Neuron (in vitro differentiated cells): ENCODE data around the gene RCC1.
"Not testable (repeated sequence)": the region's sequence is repeated elsewhere in the genome, so short reads cannot be mapped to it uniquely, and the experiment has no call there.

Experiments
- H2AFZ ChIP-seq: one replicate; pipeline ENCODE4 v1.6.1; 2013; ENCODE audit warnings: low read depth, mild to moderate bottlenecking, inconsistent platforms, low read length, moderate library complexity
- H3K27me3 ChIP-seq: one replicate; pipeline ENCODE4 v1.6.1; 2013; ENCODE audit warnings: low read length; ENCODE audit not compliant: insufficient read depth
- H3K36me3 ChIP-seq: one replicate; pipeline ENCODE4 v1.6.1; 2013; ENCODE audit warnings: low read length; ENCODE audit not compliant: insufficient read depth
- H3K4me1 ChIP-seq: one replicate; pipeline ENCODE4 v1.6.1; 2013; ENCODE audit warnings: low read length; ENCODE audit not compliant: insufficient read depth
- H3K4me3 ChIP-seq: 2 replicates; pipeline ENCODE4 v1.5.1; 2013; ENCODE audit warnings: mild to moderate bottlenecking, low read length, moderate library complexity
- H3K9me3 ChIP-seq: one replicate; pipeline ENCODE4 v1.6.1; 2013; ENCODE audit warnings: low read length

RCC1 gene

DNA sequence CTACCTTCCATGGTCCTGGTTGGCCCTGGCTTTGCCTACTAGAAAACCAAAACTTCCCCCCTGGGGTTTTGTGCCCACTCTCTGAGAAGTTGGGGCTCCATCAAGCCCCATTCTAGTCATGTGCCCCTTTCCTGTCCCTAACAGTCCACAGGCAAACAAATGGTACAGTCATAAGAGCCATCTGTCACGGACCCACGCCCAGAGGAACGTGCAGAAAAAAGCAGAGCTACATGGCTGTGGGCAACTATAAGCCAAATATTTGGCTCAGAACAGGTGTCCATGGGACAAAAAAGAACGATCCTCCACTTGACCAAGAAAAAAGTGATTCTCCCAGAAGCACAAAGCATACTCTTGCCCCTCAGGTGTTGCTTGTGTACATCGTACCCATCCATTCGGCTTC lies 32.4 kb downstream of the RCC1 start:
- H2AFZ ChIP-seq: no peak overlapping the region
- H3K36me3 ChIP-seq: peaks cover 45% of the 10 kb centered on the region
- no peaks in the 10 kb centered on the region for H3K4me1 ChIP-seq

DNA sequence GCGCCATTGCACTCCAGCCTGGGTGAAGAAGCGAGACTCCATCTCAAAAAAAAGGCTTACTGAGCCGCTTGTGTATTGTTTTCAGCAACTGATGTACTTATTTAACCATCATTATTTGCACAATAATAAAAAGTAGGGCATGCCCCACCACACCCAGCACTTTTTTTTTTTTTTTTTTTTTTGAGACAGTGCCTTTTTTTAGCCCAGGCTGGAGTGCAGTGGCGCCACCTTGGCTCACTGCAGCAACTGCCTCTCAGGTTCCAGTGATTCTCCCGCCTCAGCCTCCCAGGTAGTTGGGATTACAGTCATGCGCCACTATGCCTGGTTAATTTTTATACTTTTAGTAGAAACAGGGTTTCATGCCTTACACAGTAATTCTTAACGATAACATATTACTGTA lies 34.8 kb downstream of the RCC1 start:
- Histone ChIP-seq H3K4me3 (no peak overlapping the region), H3K36me3 (peaks cover 31% of the 10 kb centered on the region), H2AFZ (no peak overlapping the region), H3K27me3 (no peaks in the 10 kb centered on the region), H3K9me3 (no peaks in the 10 kb centered on the region), H3K4me1 (no peaks in the 10 kb centered on the region)

More for the DNA sequence above, 32.4 kb downstream of the RCC1 start:
- Histone ChIP-seq H3K9me3 (no peaks in the 10 kb centered on the region), H3K27me3 (no peaks in the 10 kb centered on the region), H3K4me3 (no peak overlapping the region)

DNA sequence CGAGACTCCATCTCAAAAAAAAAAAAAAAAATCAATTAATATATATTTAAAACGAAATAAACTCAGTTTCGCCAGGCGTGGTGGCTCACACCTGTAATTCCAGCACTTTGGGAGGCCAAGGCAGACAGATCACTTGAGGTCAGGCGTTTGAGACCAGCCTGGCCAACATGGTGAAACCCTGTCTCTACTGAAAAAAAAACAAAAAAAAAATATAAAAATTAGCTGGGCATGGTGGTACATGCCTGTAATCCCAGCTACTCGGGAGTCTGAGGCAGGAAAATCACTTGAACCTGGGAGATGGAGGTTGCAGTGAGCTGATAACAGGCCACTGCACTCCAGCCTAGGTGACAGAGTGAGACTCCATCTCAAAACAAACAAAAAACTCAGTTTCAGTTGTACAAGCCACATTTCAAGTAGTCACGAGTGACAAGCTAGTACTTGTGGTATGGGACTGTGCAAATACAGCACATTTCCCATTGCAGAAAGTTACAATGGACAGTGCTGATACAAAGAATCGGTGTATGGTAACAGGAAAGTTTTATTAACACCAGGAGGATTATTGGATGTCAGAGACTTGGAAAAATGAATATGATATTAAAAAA lies 35.7 kb downstream of the RCC1 start:
- not testable (repeated sequence) for H3K4me1 ChIP-seq, H2AFZ ChIP-seq, H3K4me3 ChIP-seq, H3K9me3 ChIP-seq, H3K27me3 ChIP-seq
- H3K36me3 ChIP-seq: peaks cover 22% of the 10 kb centered on the region

DNA sequence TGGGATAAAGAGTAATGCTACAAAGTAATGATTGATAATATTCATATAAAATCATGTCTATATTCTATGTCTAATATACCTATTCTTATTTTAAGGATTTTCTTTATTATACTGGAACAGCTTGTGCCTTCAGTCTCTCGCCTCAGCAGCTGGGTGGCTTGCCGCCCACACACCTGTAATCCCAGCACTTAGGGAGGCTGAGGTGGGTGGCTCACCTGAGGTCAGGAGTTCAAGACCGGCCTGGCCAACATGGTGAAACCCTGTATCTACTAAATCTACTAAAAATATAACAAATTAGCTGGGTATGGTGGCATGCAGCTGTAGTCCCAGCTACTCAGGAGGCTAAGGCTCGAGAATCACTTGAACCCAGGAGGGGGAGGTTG lies 39.4 kb downstream of the RCC1 start:
- Histone ChIP-seq H3K4me3 (no peak overlapping the region), H3K9me3 (no peaks in the 10 kb centered on the region), H3K27me3 (no peaks in the 10 kb centered on the region), H3K4me1 (no peaks in the 10 kb centered on the region), H3K36me3 (no peaks in the 10 kb centered on the region), H2AFZ (no peak overlapping the region)

DNA sequence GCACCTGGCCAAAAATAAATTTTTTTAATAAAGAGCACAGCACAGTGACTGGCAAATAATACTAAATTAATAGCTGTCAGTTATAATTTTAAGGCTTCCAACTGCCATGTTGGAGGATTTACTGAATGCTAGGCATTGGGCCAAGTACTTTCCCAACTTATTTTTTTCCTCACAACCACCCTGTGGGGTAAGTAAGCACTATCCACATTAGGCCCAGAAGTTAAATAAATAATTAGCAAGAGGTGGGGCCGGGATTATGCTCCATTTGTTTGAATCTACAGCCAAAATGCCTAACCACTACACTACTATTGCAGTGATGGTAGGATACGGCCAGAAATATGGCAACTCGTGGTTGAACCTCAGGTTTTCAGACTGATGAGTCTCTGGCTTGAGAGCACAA lies 42.5 kb downstream of the RCC1 start:
- no peaks in the 10 kb centered on the region for H3K27me3 ChIP-seq
- H3K4me1 ChIP-seq: peaks cover 3% of the 10 kb centered on the region
- H3K9me3 ChIP-seq: no peaks in the 10 kb centered on the region
- H3K4me3 ChIP-seq: no peak overlapping the region
- no peaks in the 10 kb centered on the region for H3K36me3 ChIP-seq
- no peak overlapping the region for H2AFZ ChIP-seq

DNA sequence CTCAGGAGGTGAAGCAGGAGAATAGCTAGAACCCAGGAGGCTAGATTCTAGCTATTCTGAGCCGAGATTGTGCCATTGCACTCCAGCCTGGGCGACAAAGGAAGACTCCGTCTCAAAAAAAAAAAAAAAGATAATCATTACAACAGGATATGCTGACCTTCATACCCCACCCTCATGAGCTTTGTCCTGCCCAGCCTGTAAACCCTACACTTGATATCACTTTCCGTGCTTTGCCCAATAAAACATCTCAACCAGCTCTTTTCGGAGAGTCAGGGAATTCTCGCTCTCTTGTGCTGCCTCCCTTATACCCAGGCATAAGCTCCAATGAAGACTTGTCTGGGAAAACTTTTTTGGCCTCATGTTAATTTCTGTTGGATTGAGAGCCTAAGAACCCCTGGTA lies 45.5 kb downstream of the RCC1 start:
- Histone ChIP-seq H3K36me3 (peaks cover 9% of the 10 kb centered on the region), H3K9me3 (no peaks in the 10 kb centered on the region), H2AFZ (no peak overlapping the region), H3K27me3 (no peaks in the 10 kb centered on the region), H3K4me3 (no peak overlapping the region), H3K4me1 (peaks cover 6% of the 10 kb centered on the region)

DNA sequence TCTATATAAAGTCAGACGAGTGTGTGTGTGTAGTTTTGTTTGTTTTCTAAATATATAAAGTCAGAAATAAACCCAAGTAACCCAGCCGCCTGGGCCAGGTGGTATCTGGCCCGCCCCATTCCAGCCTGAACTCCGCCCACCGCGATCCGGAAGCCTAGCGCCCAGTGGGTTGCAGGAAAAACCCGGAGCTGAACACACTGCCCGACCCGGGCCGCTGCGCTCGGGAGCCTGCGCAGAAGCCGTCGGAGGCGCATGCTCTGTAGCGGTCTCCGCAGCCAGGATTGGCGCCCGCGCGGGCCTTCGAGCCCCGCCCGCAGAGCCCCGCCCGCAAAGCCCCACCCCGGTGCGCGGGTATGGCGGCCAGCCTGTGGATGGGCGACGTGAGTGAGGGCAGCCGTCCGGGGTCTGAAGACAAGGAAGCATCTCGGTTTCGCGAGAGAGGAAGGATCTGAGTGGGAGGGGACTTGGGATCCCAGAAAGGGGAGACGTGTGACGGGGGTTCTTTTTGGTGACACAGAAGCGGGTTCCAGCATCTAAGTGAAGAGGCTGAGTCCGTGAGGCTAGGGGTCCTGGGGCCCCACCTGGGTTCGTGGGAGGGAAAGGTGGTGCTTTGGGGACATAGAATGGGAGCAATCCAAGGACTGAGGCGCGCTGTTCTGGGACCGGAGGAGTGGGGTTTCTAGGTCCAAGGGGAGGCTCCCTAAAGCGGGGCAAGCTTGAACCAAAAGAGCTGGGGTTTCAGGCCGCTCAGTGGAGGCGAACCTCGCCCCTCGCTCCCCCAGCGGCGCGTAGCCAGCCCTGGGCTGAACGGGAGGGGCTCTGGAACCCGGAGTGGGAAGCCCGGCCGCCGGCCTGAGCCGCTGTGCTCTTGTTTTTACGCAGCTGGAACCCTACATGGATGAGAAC lies 47.2 kb downstream of the RCC1 start, which contains the start of gene TRNAU1AP:
TRNAU1AP (plus strand) TSS at position 328 of the 906 bp plus-strand sequence; CDS start at position 354, 26 bp downstream.
- Histone ChIP-seq H3K27me3 (no peaks in the 10 kb centered on the region), H2AFZ (peak within 1 kb of the TSS; percentile 93), H3K4me3 (peak within 1 kb of the TSS; percentile 91), H3K4me1 (peaks cover 6% of the 10 kb centered on the region), H3K36me3 (peaks cover 17% of the 10 kb centered on the region), H3K9me3 (no peaks in the 10 kb centered on the region)

DNA sequence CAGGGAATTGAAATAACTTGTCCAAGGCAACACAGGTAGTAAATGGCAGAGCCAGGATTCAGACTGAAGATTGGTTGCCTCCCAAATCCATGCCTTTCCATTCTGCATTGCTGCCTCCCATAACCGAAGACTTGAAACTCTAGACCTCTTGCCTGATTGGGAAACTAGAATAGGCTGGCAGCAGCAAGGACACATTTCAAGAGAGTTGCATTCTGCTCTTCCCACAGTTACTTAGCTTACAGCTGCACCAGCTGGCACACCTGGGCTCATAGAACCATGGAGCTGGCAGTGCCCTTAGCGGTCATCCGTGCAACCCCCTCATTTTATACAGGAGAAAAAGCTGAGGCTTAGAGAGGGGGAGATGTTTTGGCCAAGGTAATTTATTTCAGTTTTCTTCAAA lies 55.0 kb downstream of the RCC1 start:
- Histone ChIP-seq H3K4me3 (no peak overlapping the region), H2AFZ (no peak overlapping the region), H3K27me3 (no peaks in the 10 kb centered on the region), H3K4me1 (no peaks in the 10 kb centered on the region), H3K9me3 (no peaks in the 10 kb centered on the region), H3K36me3 (peaks cover 64% of the 10 kb centered on the region)

DNA sequence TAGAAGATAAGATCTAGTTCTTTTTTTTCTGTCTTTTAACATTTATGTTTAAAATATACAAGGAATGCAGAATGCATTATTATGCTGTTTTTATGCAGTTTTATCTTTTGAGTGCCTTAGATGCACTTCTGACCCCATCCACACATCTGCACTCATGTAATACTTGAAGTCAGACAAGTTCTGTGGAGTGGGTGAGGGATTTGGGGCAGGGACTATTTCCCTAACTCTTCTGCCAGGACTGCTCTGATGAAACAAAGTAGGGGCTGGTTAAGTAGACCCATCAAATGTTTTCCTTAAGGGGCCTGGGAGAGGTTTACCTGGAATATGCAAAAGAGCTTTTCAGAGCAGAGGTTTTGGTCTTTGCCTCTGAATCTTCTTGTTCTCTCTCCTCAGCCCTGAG lies 58.5 kb downstream of the RCC1 start:
- H3K27me3 ChIP-seq: no peaks in the 10 kb centered on the region
- H3K36me3 ChIP-seq: peaks cover 70% of the 10 kb centered on the region
- no peaks in the 10 kb centered on the region for H3K9me3 ChIP-seq
- no peak overlapping the region for H3K4me3 ChIP-seq
- H3K4me1 ChIP-seq: no peaks in the 10 kb centered on the region
- no peak overlapping the region for H2AFZ ChIP-seq

DNA sequence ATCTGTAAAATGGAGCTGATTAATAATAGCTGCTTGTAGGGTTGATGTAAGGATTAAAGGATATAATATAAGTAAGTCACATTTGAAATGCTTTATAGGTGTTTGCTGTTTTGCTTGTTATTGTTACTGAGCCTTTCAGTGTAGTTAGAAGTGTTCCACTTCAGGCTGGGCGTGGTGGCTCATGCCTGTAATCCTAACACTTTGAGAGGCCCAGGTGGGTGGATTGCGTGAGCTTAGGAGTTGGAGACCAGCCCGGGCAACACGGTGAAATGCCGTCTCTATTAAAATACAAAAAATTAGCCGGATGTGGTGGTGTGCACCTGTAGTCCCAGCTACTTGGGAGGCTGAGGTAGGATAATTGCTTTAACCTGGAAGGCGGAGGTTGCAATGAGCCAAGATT lies 59.2 kb downstream of the RCC1 start:
- Histone ChIP-seq H2AFZ (no peak overlapping the region), H3K27me3 (no peaks in the 10 kb centered on the region), H3K4me3 (no peak overlapping the region), H3K4me1 (no peaks in the 10 kb centered on the region), H3K9me3 (no peaks in the 10 kb centered on the region), H3K36me3 (peaks cover 68% of the 10 kb centered on the region)

DNA sequence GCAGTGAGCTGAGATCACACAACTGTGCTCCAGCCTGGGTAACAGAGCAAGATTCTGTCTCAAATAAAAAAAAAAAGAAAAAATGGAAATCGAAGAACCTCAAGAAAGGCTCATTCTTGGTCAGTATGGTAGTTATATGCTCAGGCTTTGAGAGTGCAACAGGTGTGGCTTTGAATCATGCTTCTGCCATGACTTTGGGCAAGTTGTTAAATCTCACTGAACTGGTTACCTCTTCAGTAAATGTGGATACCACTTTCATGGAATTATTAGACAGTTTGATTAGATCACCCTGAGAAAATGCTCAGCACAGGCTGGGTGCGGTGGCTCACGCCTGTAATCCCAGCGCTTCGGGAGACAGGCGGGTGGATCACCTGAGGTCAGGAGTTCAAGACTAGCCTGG lies 59.9 kb downstream of the RCC1 start:
- Histone ChIP-seq H3K27me3 (no peaks in the 10 kb centered on the region), H3K9me3 (no peaks in the 10 kb centered on the region), H3K4me3 (no peak overlapping the region), H3K36me3 (peaks cover 67% of the 10 kb centered on the region), H2AFZ (no peak overlapping the region), H3K4me1 (no peaks in the 10 kb centered on the region)

DNA sequence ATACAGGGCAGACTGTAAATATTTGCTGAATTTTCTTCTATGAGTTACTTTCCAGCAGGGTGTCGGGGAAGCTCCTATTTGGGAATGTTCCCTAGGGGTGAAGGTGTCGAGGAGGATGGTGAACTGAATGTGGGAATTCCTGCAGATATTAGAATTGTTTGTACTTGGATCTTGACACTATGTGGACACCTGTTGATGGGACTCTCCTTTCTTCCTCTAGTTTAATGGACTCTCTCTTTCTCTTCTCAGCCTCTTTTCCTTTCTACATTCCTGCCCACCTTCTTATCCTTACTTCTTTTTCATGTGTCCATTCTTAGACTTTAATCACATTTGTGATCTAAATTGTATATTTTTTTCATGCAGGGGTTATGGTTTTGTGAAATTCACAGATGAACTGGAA lies 61.1 kb downstream of the RCC1 start:
- no peak overlapping the region for H2AFZ ChIP-seq
- no peak overlapping the region for H3K4me3 ChIP-seq
- no peaks in the 10 kb centered on the region for H3K27me3 ChIP-seq
- peaks cover 66% of the 10 kb centered on the region for H3K36me3 ChIP-seq
- no peaks in the 10 kb centered on the region for H3K4me1 ChIP-seq
- H3K9me3 ChIP-seq: no peaks in the 10 kb centered on the region

DNA sequence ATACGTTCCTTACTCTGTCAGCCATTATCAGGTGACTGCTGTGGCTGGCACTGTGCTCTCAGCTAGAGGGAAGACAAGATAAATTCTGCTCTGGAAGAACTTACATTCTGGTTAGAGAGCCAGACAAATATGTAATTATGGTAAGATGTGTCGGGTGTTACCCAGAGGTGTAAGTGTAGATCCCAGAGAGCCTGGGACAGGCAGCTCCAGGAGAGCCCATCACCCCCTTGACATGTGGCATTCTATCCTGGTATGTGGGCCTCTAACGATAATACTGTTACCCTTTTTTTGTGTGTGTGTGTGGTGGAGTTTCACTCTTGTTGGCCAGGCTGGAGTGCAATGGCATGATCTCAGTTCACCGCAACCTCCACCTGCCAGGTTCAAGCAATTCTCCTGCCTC lies 66.1 kb downstream of the RCC1 start:
- H3K4me3 ChIP-seq: no peak overlapping the region
- no peaks in the 10 kb centered on the region for H3K9me3 ChIP-seq
- no peak overlapping the region for H2AFZ ChIP-seq
- no peaks in the 10 kb centered on the region for H3K27me3 ChIP-seq
- H3K36me3 ChIP-seq: peaks cover 56% of the 10 kb centered on the region
- no peaks in the 10 kb centered on the region for H3K4me1 ChIP-seq
